ENCODE measurements around the gene KCNH6. TPM values are rescaled to one million over a fixed set of nuclear protein-coding genes. Genes with fewer than 3 reads are reported as not detected.

KCNH6 gene
- total RNA-seq = not detected

DNA sequence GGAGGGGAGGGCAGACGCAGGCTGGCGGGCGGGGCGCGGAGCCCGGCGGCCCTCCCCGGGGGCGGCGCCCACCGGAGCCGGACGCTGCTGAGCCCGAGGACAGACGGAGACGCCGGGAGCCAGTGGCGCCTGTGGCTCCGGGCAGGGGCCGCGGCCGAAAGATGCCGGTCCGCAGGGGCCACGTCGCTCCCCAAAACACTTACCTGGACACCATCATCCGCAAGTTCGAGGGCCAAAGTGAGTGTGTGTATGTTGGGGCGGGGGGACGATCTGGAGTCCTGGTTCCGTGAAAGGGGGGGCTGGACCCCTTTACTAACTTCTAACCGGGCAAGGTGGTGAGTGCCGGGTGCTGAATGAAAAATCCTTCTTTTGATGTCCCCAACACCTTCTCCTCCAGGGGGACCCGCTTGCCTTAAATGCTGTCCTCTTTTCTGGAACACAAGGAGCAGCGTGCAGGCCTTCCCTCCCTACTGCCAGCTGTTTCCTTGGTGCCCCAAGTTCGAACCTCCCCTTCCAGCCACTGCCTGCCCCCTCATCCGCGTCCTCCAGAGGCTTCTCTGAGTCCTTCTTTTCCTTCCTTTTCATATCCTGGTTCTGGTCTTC, at the start of gene KCNH6:
KCNH6 (plus strand) TSS at position 106 of the 603 bp plus-strand sequence; CDS start at position 162, 56 bp downstream.
- no peaks in the 10 kb centered on the region for H3K36me3 ChIP-seq
- H3K9me3 ChIP-seq = no peaks in the 10 kb centered on the region
- H3K27me3 ChIP-seq = peaks cover 75% of the 10 kb centered on the region
- TF ChIP-seq EP300 (IDR thresholded peaks at IDR 0.05) (no peak), POLR2A (IDR thresholded peaks at IDR 0.05) (no peak), POLR2AphosphoS5 (IDR thresholded peaks at IDR 0.05) (no peak)
- TF ChIP-seq, protein P1, sequence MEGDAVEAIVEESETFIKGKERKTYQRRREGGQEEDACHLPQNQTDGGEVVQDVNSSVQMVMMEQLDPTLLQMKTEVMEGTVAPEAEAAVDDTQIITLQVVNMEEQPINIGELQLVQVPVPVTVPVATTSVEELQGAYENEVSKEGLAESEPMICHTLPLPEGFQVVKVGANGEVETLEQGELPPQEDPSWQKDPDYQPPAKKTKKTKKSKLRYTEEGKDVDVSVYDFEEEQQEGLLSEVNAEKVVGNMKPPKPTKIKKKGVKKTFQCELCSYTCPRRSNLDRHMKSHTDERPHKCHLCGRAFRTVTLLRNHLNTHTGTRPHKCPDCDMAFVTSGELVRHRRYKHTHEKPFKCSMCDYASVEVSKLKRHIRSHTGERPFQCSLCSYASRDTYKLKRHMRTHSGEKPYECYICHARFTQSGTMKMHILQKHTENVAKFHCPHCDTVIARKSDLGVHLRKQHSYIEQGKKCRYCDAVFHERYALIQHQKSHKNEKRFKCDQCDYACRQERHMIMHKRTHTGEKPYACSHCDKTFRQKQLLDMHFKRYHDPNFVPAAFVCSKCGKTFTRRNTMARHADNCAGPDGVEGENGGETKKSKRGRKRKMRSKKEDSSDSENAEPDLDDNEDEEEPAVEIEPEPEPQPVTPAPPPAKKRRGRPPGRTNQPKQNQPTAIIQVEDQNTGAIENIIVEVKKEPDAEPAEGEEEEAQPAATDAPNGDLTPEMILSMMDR (IDR thresholded peaks at IDR 0.05) = no peak
- no peak within 1 kb of the TSS for H3K27ac ChIP-seq
- ATAC-seq = no peak
- WGBS, 2 donors (ENCODE audit: low coverage in 1 of 2) = 15 to 45% methylated on average over 7 to 12 of the region's 38 CpGs
- H3K4me1 ChIP-seq = peaks cover 0 to 10% (median 0%) of the 10 kb centered on the region in 3 donors
- H3K4me3 ChIP-seq = peak within 1 kb of the TSS in 1 of 2 donors; percentile 32

DNA sequence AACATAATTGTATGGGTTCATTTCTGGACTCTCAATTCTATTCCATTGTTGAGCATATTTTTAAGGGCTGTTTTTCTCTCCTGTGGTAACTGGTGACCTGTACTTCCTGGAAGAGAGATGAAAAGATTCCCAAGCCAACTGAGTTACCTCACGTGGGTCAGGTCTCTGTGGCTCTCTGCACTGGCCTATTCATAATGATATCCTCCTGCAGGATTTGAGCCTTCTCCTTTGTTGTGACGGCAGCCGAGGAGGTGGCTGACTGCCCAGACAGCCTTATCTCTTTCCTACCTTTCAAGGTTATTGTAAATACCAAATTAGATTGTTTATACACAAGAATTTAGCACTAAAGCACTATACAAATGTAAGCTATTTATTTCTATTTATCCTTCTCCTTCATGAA, 49.0 kb upstream of the KCNH6 start:
- Histone ChIP-seq H3K4me3 (no peak overlapping the region), H3K36me3 (no peaks in the 10 kb centered on the region), H3K4me1 (peaks cover 0 to 38% (median 21%) of the 10 kb centered on the region in 3 donors), H3K9me3 (no peaks in the 10 kb centered on the region), H3K27ac (no peak overlapping the region), H3K27me3 (peaks cover 45% of the 10 kb centered on the region)
- no peak for ATAC-seq
- TF ChIP-seq POLR2A (IDR thresholded peaks at IDR 0.05) = no peak
- TF ChIP-seq, protein P1 (IDR thresholded peaks at IDR 0.05) = no peak
- no peak for TF ChIP-seq POLR2AphosphoS5 (IDR thresholded peaks at IDR 0.05)
- no peak for TF ChIP-seq EP300 (IDR thresholded peaks at IDR 0.05)
- WGBS, 2 donors (ENCODE audit: low coverage in 1 of 2) = 9 to 60% methylated on average over 1 to 3 of the region's 3 CpGs

DNA sequence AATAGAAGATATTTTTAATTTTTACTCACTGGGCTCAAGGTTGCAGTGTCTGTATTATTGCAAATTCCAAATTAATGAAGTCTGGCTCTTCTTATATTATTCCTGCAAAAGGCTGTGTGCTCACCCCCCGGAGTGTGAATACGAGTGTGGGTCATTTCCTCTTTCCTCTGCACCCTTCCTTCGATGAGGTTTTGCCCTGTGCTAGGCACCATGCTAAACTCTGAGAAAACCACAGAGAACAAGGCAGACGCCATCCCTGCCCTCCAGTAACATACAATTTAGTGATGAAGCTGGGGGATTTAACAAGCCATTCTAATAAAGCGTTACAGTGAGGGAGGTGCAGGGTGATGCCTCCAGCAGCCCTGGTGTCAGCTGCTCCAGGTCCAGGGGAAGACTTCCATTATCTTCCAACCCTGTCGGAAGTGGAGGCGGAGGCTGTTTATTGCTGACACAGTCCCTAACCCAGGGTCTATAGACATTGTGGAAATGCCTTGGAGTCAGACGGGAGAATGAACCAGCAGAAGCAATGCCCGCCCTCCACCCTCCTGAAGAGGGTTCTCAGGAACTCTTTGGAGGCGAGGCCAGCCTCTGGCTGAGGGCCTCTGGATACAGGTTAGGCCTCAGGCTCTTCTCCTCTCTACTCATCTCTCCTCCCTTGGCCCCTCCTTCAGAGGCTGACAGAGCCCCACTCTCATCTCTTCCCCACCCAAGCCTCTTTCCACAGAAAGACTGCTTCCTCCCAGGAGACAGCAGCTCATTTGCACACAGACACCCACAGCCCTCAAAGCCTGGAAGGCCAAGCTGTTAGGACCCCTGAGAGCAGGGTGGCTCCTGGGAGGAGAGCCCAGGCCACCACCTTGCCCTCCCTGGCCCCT, 48.3 kb upstream of the KCNH6 start:
- TF ChIP-seq, protein P1 (IDR thresholded peaks at IDR 0.05) = no peak
- TF ChIP-seq POLR2A (IDR thresholded peaks at IDR 0.05) (no peak), POLR2AphosphoS5 (IDR thresholded peaks at IDR 0.05) (no peak), EP300 (IDR thresholded peaks at IDR 0.05) (no peak)
- WGBS, 2 donors (ENCODE audit: low coverage in 1 of 2) = 59 to 67% methylated on average over 1 to 5 of the region's 10 CpGs
- Histone ChIP-seq H3K27me3 (peaks cover 51% of the 10 kb centered on the region), H3K36me3 (no peaks in the 10 kb centered on the region), H3K4me3 (no peak overlapping the region), H3K27ac (peak overlapping the region in 1 of 4 donors; percentile 11), H3K4me1 (peaks cover 0 to 39% (median 21%) of the 10 kb centered on the region in 3 donors), H3K9me3 (no peaks in the 10 kb centered on the region)
- ATAC-seq = no peak

DNA sequence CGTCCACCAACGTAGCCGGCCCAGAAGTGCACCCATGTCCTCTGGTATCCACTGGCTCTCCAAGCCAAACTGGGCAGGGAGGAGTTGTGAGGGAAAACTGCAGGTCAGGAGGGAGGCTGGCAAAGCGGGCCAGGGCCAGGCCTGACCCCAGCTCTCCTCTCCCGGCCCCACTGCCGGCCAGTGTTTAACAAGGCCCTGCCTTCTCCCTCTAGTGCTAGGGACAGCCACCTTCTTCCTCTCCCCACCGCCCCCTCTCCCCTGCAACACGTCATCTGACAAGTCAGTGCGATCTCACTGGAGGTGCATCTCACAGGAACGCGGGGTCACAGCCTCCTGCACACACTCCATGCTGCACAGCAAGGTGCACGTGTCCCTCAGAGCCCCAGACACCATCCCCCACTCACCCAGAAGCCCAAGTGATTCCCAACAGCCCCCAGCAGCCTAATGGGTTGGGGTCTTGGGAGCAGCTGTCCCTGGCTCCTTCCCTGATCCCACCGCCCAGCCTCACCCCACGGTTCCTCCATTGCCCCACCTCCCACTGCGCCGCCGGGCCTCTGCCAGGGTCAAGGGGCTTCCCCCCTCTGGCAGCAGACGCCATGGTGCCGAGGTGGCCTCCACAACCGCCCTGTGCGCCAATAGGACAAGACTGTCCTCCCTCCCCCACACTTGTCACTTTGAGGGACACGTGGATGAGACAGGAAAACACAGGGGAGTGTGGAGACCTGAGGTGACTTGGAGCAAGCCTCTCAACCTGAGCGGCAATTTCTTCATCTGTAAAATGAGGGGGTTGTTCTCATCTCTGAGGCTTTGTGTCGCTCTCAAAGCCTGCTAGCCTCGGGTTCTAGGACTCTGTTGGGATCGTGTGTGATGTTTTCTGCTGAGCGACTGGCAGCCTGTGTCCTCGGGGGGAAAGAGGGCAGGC, 47.4 kb upstream of the KCNH6 start:
- Histone ChIP-seq H3K4me1 (peaks cover 0 to 39% (median 21%) of the 10 kb centered on the region in 3 donors), H3K4me3 (peak overlapping the region in 1 of 2 donors; percentile 66), H3K36me3 (no peaks in the 10 kb centered on the region), H3K27me3 (peaks cover 61% of the 10 kb centered on the region), H3K9me3 (no peaks in the 10 kb centered on the region), H3K27ac (peak overlapping the region in 2 of 4 donors; percentile 35 to 54)
- TF ChIP-seq EP300 (IDR thresholded peaks at IDR 0.05) = no peak
- TF ChIP-seq, protein P1 (IDR thresholded peaks at IDR 0.05) = no peak
- no peak for TF ChIP-seq POLR2A (IDR thresholded peaks at IDR 0.05)
- no peak for TF ChIP-seq POLR2AphosphoS5 (IDR thresholded peaks at IDR 0.05)
- WGBS, 2 donors (ENCODE audit: low coverage in 1 of 2) = 64 to 83% methylated on average over 6 to 9 of the region's 28 CpGs
- ATAC-seq = no peak

Data from gastroesophageal sphincter (tissue), 4 donors.